ENCODE measurements around the gene FITM1.

Gene FITM1

DNA sequence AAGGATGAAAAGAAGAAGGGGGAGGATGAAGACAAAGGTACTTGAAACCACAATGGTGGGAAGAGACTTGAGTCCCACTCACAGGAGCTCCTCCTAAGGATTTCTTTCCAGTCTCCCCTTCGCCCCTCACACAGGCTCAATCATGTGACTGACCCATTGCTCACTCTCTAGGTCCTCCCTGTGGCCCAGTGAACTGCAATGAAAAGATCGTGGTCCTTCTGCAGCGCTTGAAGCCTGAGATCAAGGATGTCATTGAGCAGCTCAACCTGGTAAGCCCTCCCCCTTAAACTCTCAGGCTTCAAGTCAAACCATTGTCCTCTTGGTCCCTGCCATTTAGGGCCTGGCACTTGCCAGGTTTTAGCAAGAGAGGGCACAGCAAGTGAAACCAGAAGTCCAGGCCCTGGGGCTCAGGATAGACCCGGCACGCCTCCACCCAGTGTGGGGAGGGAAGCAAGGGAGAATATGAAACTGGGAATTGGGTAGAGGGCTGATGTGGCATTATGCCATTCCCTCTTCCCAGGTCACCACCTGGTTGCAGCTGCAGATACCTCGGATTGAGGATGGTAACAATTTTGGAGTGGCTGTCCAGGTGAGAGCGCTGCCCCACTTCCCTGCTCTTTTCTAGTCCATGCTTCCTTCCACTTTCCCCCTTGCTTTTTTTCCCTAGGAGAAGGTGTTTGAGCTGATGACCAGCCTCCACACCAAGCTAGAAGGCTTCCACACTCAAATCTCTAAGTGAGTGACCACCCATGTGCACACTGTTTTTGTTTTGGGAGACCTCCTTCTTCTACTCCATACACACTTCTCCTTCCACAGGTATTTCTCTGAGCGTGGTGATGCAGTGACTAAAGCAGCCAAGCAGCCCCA is 7.3 kb downstream of the FITM1 start:
- in situ Hi-C loops (cut with MboI; ENCODE audit: low sequenced_read_pairs): no loop called here

GRCh38 chr14:24138396-24139271 is 8.2 kb downstream of the FITM1 start:
- in situ Hi-C loops (cut with MboI; ENCODE audit: low sequenced_read_pairs): no loop called here

- in situ Hi-C loops (cut with MboI; ENCODE audit: low sequenced_read_pairs): no loop called here
Measured at GRCh38 chr14:24139272-24139934, 8.9 kb downstream of the FITM1 start.

DNA sequence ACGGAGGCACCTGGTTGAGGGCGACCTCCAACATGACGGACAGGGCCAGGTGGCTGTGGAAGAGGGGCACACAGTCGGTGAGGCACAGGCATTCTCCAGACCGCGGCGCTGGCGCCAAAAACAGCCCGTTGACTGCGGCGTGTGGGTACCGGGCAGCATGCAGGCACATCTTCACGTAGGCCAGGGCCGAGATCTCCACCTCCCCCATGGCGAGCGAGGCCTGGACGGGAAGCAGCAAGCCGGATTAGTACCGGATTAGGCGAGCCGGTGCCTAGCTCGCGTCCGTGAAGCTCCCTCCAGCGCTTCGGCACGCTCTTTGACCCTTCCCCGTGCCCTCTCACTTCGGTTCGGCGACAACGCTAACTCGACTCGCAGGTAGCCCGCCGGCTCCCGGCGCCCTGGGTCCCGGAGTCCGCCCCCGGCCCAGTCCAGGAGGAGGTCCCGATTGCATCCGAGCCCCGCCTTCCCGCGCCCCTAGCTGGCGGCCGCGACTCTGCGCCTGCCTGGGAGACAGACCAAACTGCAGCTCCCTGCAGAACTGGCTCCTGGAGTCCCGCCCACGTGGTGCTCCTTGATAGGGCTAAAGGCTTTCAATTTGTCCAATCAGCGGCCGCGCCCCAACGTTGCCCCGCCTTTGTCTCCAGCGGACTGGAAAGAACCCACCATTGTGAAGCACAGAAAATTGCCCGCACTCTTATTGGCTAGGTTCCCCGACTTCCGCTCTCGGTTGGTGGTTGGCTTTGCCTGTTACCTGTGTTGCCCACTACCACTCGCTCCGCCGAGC is 10.8 kb downstream of the FITM1 start, which contains the start of gene EMC9:
TSS of gene EMC9 (minus strand) at position 495 of the 784 bp plus-strand sequence. CDS start at position 208, 287 bp downstream.
- in situ Hi-C loops (cut with MboI; ENCODE audit: low sequenced_read_pairs): no loop called here

- in situ Hi-C loops (cut with MboI; ENCODE audit: low sequenced_read_pairs): no loop called here
Measured at GRCh38 chr14:24143511-24143910, 13.1 kb downstream of the FITM1 start.

DNA sequence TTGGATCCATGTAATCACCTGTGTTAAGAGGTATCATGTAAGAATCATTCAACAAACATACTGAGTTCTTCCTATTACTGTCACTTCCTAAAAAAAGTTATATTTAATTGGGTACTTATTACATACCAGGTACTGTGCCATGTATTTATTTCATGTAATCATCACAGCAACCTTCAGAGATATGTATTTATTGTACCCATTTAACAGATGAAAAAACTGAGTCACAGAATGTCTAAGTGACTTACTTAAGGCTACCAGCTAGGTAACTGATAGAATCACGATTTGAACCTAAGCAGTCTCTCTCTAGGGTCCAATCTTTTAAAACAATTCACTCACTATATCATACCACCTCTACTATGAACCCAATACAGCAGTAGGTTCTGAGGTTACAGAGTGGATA is 14.0 kb downstream of the FITM1 start:
- in situ Hi-C loops (cut with MboI; ENCODE audit: low sequenced_read_pairs): no loop called here

- in situ Hi-C loops (cut with MboI; ENCODE audit: low sequenced_read_pairs): no loop called here
Measured at GRCh38 chr14:24145219-24145618, 14.8 kb downstream of the FITM1 start.

- in situ Hi-C loops (cut with MboI; ENCODE audit: low sequenced_read_pairs): no loop called here
Measured at GRCh38 chr14:24145690-24146452, 15.4 kb downstream of the FITM1 start.

DNA sequence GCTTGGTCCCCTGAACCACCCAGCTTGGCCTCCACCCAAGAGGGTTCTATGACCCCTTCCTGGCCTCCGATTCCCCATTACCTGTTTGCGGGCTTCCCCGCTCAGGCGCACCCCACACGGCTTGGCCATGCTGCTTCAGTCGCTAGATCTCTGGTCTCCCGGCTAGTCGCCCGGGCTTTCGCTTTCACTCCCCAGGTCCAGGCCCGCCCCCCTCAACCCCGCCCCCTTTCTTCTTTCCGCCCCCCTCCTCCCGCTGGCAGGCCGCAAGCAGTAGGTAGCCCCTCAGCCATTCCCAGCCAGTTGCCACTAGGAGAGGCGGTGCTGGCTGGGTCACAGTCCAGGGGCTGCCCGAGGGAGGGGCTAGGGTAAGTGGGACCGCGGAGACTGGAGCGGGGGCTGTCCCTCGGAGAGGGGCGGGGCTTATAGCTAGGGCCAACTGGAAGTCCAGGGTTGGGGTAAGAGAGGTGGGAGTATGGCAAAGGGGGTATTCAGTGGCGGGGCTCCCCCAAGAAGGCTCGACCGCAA is 16.1 kb downstream of the FITM1 start, which contains the start of gene PSME2:
TSS of gene PSME2 (minus strand) at position 158 of the 525 bp plus-strand sequence. CDS start at position 129, 29 bp downstream.
- in situ Hi-C loops (cut with MboI; ENCODE audit: low sequenced_read_pairs): no loop called here

DNA sequence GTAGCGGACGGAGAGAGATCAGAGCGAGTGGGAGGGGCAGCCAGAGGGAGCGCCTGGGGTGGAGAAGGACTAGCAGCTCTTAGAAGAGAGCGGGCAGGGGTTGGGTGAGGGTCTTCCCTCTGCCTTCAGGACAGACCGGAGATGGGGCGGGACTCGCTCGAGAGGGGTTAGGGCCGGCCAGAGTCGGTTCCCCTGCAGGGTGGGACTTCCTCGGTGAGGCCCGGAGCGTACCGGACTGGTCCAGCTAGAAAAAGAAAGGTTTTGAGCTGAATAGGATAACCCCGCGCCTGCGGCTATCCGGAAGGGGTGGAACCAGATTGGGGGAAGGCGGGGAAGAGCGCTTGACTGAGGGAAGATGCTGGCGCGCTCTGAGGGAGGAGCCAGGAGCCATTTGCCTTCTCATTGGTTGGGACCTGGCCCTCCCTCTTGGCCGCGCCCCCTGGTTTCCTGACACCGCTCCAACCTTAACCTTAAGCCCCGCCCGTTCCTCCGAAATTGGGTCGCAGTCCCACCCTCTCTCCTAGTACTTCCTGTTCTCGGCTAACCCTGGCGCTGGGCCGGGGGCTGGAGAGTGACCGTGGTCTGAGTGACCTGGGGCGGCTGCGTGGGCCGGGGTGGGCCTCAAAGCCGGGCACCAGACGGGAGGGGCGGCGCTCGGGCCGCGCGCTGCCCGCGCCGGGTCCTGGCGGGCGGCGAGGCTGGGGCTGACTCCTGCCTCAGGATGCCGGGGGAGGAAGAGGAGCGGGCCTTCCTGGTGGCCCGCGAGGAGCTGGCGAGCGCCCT is 16.7 kb downstream of the FITM1 start, which contains the start of gene RNF31:
TSS of gene RNF31 (plus strand) at position 521 of the 783 bp plus-strand sequence. CDS start at position 722, 201 bp downstream.
- in situ Hi-C loops (cut with MboI; ENCODE audit: low sequenced_read_pairs): no loop called here

DNA sequence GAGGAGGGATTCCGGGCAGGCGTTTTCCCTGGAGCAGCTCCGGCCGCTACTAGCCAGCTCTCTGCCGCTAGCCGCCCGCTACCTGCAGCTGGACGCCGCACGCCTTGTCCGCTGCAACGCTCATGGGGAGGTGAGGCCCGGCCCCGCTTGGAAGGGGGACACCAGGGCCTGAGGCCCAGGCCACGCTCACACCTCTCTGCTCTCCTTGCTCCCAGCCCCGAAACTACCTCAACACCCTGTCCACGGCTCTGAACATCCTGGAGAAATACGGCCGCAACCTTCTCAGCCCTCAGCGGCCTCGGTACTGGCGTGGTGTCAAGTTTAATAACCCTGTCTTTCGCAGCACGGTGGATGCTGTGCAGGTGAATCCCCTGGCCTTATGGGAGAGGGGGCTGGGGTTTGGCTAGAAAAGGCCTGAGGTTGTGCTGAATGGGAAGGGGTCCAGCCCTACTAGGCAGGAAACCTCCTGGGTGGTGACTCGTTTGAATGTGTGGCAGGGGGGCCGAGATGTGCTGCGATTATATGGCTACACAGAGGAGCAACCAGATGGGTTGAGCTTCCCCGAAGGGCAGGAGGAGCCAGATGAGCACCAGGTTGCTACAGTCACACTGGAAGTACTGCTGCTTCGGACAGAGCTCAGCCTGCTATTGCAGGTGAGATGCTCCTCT is 17.4 kb downstream of the FITM1 start:
- in situ Hi-C loops (cut with MboI; ENCODE audit: low sequenced_read_pairs): no loop called here

DNA sequence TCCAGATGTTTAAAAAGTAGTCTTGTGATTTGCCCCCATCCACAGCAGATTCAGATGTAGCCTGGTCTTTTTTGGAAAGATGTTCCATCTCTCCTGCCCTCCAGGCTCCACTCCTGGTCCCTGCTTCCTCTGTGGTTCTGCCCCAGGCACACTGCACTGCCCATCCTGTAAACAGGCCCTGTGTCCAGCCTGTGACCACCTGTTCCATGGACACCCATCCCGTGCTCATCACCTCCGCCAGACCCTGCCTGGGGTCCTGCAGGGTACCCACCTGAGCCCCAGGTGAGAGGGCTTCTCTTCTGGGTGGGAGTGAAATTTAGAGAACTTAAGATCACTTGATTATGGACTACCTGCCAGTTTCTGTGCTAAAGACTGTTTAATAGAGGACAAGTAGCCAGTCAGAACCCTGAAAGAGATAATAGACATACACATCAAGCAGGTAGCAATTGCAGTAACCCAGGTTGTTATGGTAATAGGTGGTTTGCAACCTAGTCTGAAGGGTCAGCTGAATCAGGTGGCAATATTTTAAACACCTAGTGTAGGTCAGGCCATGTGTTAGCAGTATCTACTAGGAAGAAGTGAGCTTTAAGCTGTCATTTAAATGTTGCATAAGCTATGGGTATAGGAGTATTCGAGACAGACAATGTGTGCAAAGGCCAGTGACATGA is 19.0 kb downstream of the FITM1 start:
- in situ Hi-C loops (cut with MboI; ENCODE audit: low sequenced_read_pairs): no loop called here

- in situ Hi-C loops (cut with MboI; ENCODE audit: low sequenced_read_pairs): no loop called here
Measured at GRCh38 chr14:24150061-24150460, 19.6 kb downstream of the FITM1 start.

GRCh38 chr14:24150567-24150966 is 20.1 kb downstream of the FITM1 start:
- in situ Hi-C loops (cut with MboI; ENCODE audit: low sequenced_read_pairs): no loop called here

- in situ Hi-C loops (cut with MboI; ENCODE audit: low sequenced_read_pairs): no loop called here
Measured at GRCh38 chr14:24150993-24151392, 20.5 kb downstream of the FITM1 start.

GRCh38 chr14:24151404-24152080 is 21.1 kb downstream of the FITM1 start:
- in situ Hi-C loops (cut with MboI; ENCODE audit: low sequenced_read_pairs): no loop called here

- in situ Hi-C loops (cut with MboI; ENCODE audit: low sequenced_read_pairs): no loop called here
Measured at GRCh38 chr14:24155100-24155499, 24.6 kb downstream of the FITM1 start.
